ENCODE results near the gene ZHX3.

Gene ZHX3

GRCh38 chr20:41231136-41231535 is 86.4 kb downstream of the ZHX3 start:
- no peak for TF ChIP-seq CTCF (conservative IDR thresholded peaks at IDR 0.05; ENCODE audit: low read depth, low read length)
- no peak overlapping the region for H3K4me3 ChIP-seq (ENCODE audit: low read length)
- DNase-seq (ENCODE audit: low read depth), result no peak

GRCh38 chr20:41230136-41230535 is 87.4 kb downstream of the ZHX3 start:
- no peak overlapping the region for H3K4me3 ChIP-seq (ENCODE audit: low read length)
- TF ChIP-seq CTCF (conservative IDR thresholded peaks at IDR 0.05; ENCODE audit: low read depth, low read length), result no peak
- DNase-seq (ENCODE audit: low read depth), result no peak

GRCh38 chr20:41229259-41229658 is 88.3 kb downstream of the ZHX3 start:
- no peak for TF ChIP-seq CTCF (conservative IDR thresholded peaks at IDR 0.05; ENCODE audit: low read depth, low read length)
- no peak overlapping the region for H3K4me3 ChIP-seq (ENCODE audit: low read length)
- no peak for DNase-seq (ENCODE audit: low read depth)

- no peak for DNase-seq (ENCODE audit: low read depth)
Observed at GRCh38 chr20:41228858-41229257, 88.7 kb downstream of the ZHX3 start.

GRCh38 chr20:41226426-41226825 is 91.1 kb downstream of the ZHX3 start:
- DNase-seq (ENCODE audit: low read depth), result no peak
- no peak for TF ChIP-seq CTCF (conservative IDR thresholded peaks at IDR 0.05; ENCODE audit: low read depth, low read length)
- H3K4me3 ChIP-seq (ENCODE audit: low read length), result no peak overlapping the region

More at GRCh38 chr20:41228858-41229257, 88.7 kb downstream of the ZHX3 start:
- TF ChIP-seq CTCF (conservative IDR thresholded peaks at IDR 0.05; ENCODE audit: low read depth, low read length), result no peak
- H3K4me3 ChIP-seq (ENCODE audit: low read length), result no peak overlapping the region

GRCh38 chr20:41225091-41225490 is 92.4 kb downstream of the ZHX3 start:
- TF ChIP-seq CTCF (conservative IDR thresholded peaks at IDR 0.05; ENCODE audit: low read depth, low read length), result no peak
- no peak overlapping the region for H3K4me3 ChIP-seq (ENCODE audit: low read length)
- no peak for DNase-seq (ENCODE audit: low read depth)

- DNase-seq (ENCODE audit: low read depth), result no peak
- TF ChIP-seq CTCF (conservative IDR thresholded peaks at IDR 0.05; ENCODE audit: low read depth, low read length), result no peak
- H3K4me3 ChIP-seq (ENCODE audit: low read length), result no peak overlapping the region
Observed at GRCh38 chr20:41224281-41224680, 93.2 kb downstream of the ZHX3 start.

Data from retinal pigment epithelial cell (primary cell).